Uterine smooth muscle cell (primary cell): ENCODE measurements around the gene LCE2A. TPM values are rescaled to one million over a fixed set of nuclear protein-coding genes. Genes with fewer than 3 reads are reported as not detected.

Experiments
- total RNA-seq: library from RNA; depleted of rRNA; stranded (reverse); fragments of >200 nt; gene quantifications from 2 replicates; pipeline ENCODE4 v1.2.3, GENCODE V29; 2014

The LCE2A gene, protein sequence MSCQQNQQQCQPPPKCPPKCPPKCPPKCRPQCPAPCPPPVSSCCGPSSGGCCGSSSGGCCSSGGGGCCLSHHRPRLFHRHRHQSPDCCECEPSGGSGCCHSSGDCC
- 0.25 and 2.2 TPM in 2 replicates for total RNA-seq

DNA sequence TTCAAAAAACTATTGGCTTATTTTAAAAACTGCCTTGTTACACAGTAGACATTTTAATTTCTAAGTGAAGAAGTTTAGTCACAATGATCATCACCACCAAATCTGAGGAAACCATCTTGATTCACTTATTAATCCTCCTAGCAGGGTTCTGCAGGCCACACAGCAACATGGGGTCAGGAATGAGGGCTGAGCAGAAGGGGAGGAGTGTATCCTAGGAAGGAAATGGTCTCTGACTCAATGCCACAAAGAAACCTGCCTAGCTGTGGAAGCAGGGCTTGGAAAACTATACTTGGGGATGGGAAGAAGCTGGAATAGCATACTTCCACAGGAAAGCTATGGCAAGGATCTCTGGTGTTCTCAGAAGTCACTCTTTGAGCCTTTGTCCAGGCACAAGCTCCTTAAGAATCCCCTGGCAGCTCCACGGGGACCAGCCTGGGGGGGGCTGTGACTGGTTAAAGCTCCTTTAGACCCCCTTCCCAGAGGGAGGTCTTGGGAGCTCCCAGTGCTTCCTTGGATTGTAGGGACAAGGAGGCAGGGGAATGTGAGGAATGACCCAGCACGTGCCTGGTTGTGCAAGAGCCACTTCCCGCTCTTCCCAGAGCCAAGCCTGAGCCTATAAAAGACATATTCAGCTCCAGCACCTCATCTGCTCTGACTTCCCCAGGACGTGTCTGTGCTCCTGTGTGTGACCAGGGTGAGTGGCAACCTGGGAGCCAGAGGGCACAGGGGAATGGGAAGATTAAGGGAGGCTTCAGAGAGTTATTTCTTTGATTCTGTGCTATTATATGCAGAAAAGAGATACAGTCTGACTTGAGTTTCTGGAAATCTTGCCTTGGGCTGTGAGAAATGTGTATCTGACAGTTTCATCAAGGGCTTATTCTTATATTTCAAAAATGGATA is at the start of gene LCE2A:
Gene LCE2A, plus strand, starts transcription at position 645 of the 900 bp plus-strand sequence. CDS start 557 bp downstream, outside the sequence.

DNA sequence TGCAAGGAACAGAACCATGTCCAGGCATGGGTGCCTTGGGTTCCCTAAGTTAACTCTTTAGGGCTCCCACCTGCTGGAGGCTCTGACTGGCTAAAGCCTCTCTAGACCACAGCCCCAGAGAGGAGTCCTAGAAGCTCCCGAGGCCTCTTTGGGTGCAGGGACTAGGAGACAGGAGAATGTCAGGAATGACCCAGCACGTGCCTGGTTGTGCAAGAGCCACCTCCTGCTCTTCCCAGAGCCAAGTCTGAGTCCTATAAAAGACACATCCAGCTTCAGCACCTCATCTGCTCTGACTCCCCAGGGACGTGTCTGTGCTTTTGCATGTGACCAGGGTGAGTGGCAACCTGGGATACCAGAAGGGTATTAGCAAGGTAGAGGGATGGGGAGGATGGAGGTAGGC is 35.0 kb upstream of the LCE2A start, which contains the start of gene LCE2D:
Gene LCE2D, plus strand, starts transcription at position 283 of the 400 bp plus-strand sequence. CDS start 726 bp downstream, outside the sequence.

DNA sequence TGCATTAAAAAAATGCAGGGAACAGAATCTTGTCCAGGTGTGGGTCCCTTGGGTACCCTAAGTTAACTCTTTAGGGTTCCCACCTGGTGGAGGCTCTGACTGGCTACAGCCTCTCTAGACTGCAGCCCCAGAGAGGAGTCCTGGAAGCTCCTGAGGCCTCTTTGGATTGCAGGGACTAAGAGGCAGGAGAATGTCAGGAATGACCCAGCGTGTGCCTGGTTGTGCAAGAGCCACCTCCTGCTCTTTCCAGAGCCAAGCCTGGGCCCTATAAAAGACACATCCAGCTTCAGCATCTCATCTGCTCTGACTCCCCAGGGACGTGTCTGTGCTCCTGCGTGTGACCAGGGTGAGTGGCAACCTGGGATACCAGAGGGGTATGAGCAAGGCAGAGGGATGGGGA is 23.2 kb upstream of the LCE2A start, which contains the start of gene LCE2C:
Gene LCE2C, plus strand, starts transcription at position 297 of the 400 bp plus-strand sequence. CDS start 737 bp downstream, outside the sequence.

DNA sequence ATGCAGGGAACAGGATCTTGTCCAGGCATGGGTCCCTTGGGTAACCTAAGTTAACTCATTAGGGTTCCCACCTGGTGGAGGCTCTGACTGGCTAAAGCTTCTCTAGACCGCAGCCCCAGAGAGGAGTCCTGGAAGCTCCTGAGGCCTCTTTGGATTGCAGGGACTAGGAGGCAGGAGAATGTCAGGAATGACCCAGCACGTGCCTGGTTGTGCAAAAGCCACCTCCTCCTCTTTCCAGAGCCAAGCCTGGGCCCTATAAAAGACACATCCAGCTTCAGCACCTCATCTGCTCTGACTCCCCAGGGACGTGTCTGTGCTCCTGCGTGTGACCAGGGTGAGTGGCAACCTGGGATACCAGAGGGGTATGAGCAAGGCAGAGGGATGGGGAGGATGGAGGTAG is 12.3 kb upstream of the LCE2A start, which contains the start of gene LCE2B:
Gene LCE2B, plus strand, starts transcription at position 301 of the 400 bp plus-strand sequence. CDS start 721 bp downstream, outside the sequence.

GRCh38 chr1:152707860-152708259 is 9.7 kb downstream of the LCE2A start, which contains the start of gene LCE4A:
Gene LCE4A, plus strand, starts transcription at chr1:152708160. Its CDS starts 916 bp downstream, at chr1:152709076.

Other genes starting within 250 kb of the LCE2A start
- not detected in 2 replicates for gene LCE5A, start 187.5 kb upstream of the LCE2A start, total RNA-seq
- not detected in 2 replicates for gene CRCT1, start 183.9 kb upstream of the LCE2A start, total RNA-seq
- gene LCE3E, start 131.6 kb upstream of the LCE2A start, total RNA-seq: not detected in 2 replicates
- not detected in 2 replicates for gene LCE3D, start 117.8 kb upstream of the LCE2A start, total RNA-seq
- gene LCE3C, start 98.1 kb upstream of the LCE2A start, total RNA-seq: not detected in 2 replicates
- not detected in 2 replicates for gene LCE3B, start 84.5 kb upstream of the LCE2A start, total RNA-seq
- gene LCE3A, start 75.2 kb upstream of the LCE2A start, total RNA-seq: not detected in 2 replicates
- gene LCE2D, start 35.0 kb upstream of the LCE2A start, total RNA-seq: not detected in 2 replicates
- not detected in 2 replicates for gene LCE2C, start 23.1 kb upstream of the LCE2A start, total RNA-seq
- gene LCE2B, start 12.2 kb upstream of the LCE2A start, total RNA-seq: not detected in 2 replicates
- not detected in 2 replicates for gene LCE4A, start 9.8 kb downstream of the LCE2A start, total RNA-seq
- gene KPRP, start 59.7 kb downstream of the LCE2A start, total RNA-seq: not detected in 2 replicates
- 0.62 TPM in 1 of 2 replicates, not detected in the other for gene LCE1F, start 76.8 kb downstream of the LCE2A start, total RNA-seq
- not detected in 2 replicates for gene LCE1E, start 87.9 kb downstream of the LCE2A start, total RNA-seq
- not detected in 2 replicates for gene LCE1D, start 98.4 kb downstream of the LCE2A start, total RNA-seq
- not detected in 2 replicates for gene LCE1C, start 108.3 kb downstream of the LCE2A start, total RNA-seq
- gene LCE1B, start 113.6 kb downstream of the LCE2A start, total RNA-seq: not detected in 2 replicates
- gene LCE1A, start 129.1 kb downstream of the LCE2A start, total RNA-seq: not detected in 2 replicates
- not detected in 2 replicates for gene LCE6A, start 144.5 kb downstream of the LCE2A start, total RNA-seq
- gene LCE7A, start 161.7 kb downstream of the LCE2A start, total RNA-seq: not detected in 2 replicates
- gene SMCP, start 180.0 kb downstream of the LCE2A start, total RNA-seq: 0.11 TPM in 1 of 2 replicates, not detected in the other
- 0.37 and 1.7 TPM in 2 replicates for gene IVL, start 210.2 kb downstream of the LCE2A start, total RNA-seq
- not detected in 2 replicates for gene SPRR5, start 248.9 kb downstream of the LCE2A start, total RNA-seq